Ovary (tissue), 10 donors: ENCODE measurements around the gene GABPB2. TPM values are rescaled to one million over a fixed set of nuclear protein-coding genes. Genes with fewer than 3 reads are reported as not detected.

Source experiments
- DNase-seq, 5 donors: peaks; one replicate each; pipeline ENCODE4 v3.0.0-alpha.2; 2019 to 2020
- H3K27ac ChIP-seq, 2 donors: fragments of 200-600 bp; one replicate each; pipeline versions ENCODE4 v1.5.1 to v1.8.0; 2019 to 2022
- H3K27me3 ChIP-seq: fragments of 200-600 bp; one replicate; pipeline ENCODE4 v1.8.0; 2022
- H3K36me3 ChIP-seq: fragments of 200-600 bp; sonication (generic); one replicate; pipeline ENCODE4 v1.5.1; 2019
- H3K4me1 ChIP-seq: one replicate; pipeline ENCODE4 v1.8.1; 2013; ENCODE audit warnings: mild to moderate bottlenecking, moderate library complexity; ENCODE audit not compliant: insufficient read depth
- H3K4me3 ChIP-seq: fragments of 200-600 bp; sonication (generic); one replicate; pipeline ENCODE4 v1.5.1; 2017
- H3K9me3 ChIP-seq, 2 donors: fragments of 200-600 bp in 1 of 2; sonication (generic) in 1 of 2; one replicate each; pipeline versions ENCODE4 v1.5.1 to v1.8.1; 2013 to 2019; ENCODE audit warnings: mild to moderate bottlenecking in 1 of 2, moderate library complexity in 1 of 2
- CTCF ChIP-seq, 3 donors: fragments of 450-650 bp in 2 of 3; fragments of 200-600 bp in 1 of 3; IDR thresholded peaks; one replicate each; pipeline versions ENCODE4 v1.5.1 to v1.8.0; 2016 to 2022; ENCODE audit warnings: antibody characterized with exemption in 3 of 3, mild to moderate bottlenecking in 1 of 3
- EP300 ChIP-seq: sonication (generic); formaldehyde crosslinking; IDR thresholded peaks from one replicate; pipeline ENCODE4 v1.6.1; 2017; ENCODE audit warnings: antibody characterized with exemption
- POLR2A ChIP-seq: fragments of 450-650 bp; IDR thresholded peaks from one replicate; pipeline ENCODE4 v1.6.1; 2017; ENCODE audit warnings: antibody characterized with exemption, mild to moderate bottlenecking, moderate library complexity
- WGBS, 3 donors: extraction: QIAGEN DNeasy Blood & Tissue Kit in 1 of 3; methylation state at CpG; one replicate each; pipeline versions ENCODE4 v1.1.5 to v1.1.7; 2013 to 2017; 5-methylcytosine and 5-hydroxymethylcytosine counted together
- intact Hi-C, 4 donors: fragments of 100-400 bp; cut with DNase I; formaldehyde crosslinking; loops; one replicate each; pipeline versions ENCODE4 v1.11.0 to v1.15.1; 2022 to 2023
- long read RNA-seq, 3 donors: library from polyadenylated mRNA in 2 of 3; unstranded in 2 of 3; transcript quantifications; one replicate each; pipeline ENCODE4 v2.0.0 and lab custom pipeline, GENCODE V29; 2021 to 2026
- polyA plus RNA-seq, 2 donors: library from polyadenylated mRNA; stranded (reverse); fragments of 200-250 nt in 1 of 2; fragments of 350-450 nt in 1 of 2; fragmentation: Illumina TruSeq in 1 of 2; extraction: RNeasy Lipid Tissue Mini Kit (QIAGEN cat#74804) in 1 of 2; gene quantifications; one replicate each; pipeline ENCODE4 v1.2.3, GENCODE V29; 2013 to 2014
- total RNA-seq, 7 donors: library from RNA; depleted of rRNA in 2 of 7; stranded (reverse); fragments of >200 nt in 2 of 7; fragmentation: NEBNext Ultra II Directional in 3 of 7; extraction: Animal tissue kit (Norgen Biotek cat#: 25700) in 3 of 7; gene quantifications; one replicate each; pipeline versions ENCODE4 v1.1.0 to v1.2.4, GENCODE V29; 2016 to 2023
- donor health status: DM: no; HTN: no; CAD: no; lungs with moderate emphysema.
- donor health status: DM: no; HTN: no; CAD: no.
- donor health status: Bipolar disorder and iron deficiency.
- donor health status: DM: yes; HTN: yes; CAD: no.
- donor health status: DM: no; HTN: no; CAD: no.
- donor health status: DM: yes; HTN: yes; CAD: no.

Gene GABPB2
- total RNA-seq, result 10 to 100 TPM; 12.6 to 28.1 (median 24.2) TPM
- polyA plus RNA-seq, result 10 to 100 TPM; 11.4 to 20.6 TPM
- long read RNA-seq, donor 1, full-length matches to known transcripts, result 7 of 31 reads
- long read RNA-seq, donor 1, partial matches to known transcripts, result 5 of 31 reads
- long read RNA-seq, donor 1, other reads (novel, unspliced or antisense), result 19 of 31 reads
- long read RNA-seq, donor 2, result 0 reads
- long read RNA-seq, donor 3, full-length matches to known transcripts, result 1 of 8 reads
- long read RNA-seq, donor 3, partial matches to known transcripts, result 2 of 8 reads
- long read RNA-seq, donor 3, other reads (novel, unspliced or antisense), result 5 of 8 reads

DNA sequence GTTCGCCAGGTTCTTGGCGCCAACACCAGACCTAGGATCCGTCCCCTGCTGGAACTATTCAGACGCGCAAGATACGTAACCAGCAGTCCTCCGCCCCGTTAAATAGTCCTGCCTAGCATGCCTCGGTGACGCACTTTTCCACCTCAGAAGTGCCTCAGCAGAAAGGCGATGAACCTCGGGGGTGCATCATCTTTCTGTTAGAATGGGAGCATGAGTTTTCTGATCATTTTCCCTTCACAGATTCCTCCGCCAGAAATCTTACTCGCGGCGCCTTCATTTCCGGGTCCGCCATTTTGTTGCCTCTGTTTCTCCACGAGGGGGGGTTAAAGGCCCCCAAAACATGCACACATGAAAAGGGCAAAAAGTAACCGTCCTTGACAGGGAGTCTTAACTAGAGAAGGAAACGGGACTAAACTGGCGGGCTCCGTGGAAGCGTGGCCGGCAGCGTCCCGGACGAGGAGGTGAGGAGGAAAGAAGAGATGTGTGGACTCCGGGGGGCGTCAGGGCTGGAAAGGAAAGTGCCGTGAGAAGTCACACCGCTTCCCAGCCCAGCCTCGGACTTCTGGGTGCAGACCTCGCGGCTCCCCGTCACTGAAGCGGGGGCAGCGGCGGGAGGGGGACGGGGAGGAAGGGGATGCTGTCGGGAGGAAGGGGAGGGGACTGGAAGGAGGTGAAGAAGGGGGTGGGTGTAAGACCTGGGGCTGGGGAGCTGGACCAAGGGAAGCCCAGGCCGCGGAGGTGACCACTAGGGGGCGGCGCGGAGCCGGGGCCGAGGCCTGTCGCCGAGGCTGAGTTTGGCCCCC is at the start of gene GABPB2:
Gene GABPB2, plus strand, starts transcription at position 288 of the 803 bp plus-strand sequence. CDS start 17,429 bp downstream, outside the sequence.
- H3K4me1 ChIP-seq, result peaks cover 6% of the 10 kb centered on the region
- intact Hi-C loops, result loop anchor here in 2 of 4 donors (2.0 to 10.0 kb wide), 3 partner anchors 22 to 77 kb away; partner anchors contain the start of gene SEMA6C (in 2 of the 2)
- H3K36me3 ChIP-seq, result no peaks in the 10 kb centered on the region
- peak within 1 kb of the TSS; percentile 97 to 99 for H3K27ac ChIP-seq
- peak within 1 kb of the TSS; percentile 83 for H3K4me3 ChIP-seq
- H3K27me3 ChIP-seq, result no peaks in the 10 kb centered on the region
- WGBS, 3 donors, result 0 to 1% (median 0%) methylated on average over 50 of the region's 50 CpGs
- peak; percentile 94 to 96 (median 96) for DNase-seq
- peak; percentile 77 to 94 (median 86) for TF ChIP-seq CTCF (IDR thresholded peaks at IDR 0.05)
- TF ChIP-seq POLR2A, result peak; percentile 53
- no peak for TF ChIP-seq EP300
- no peaks in the 10 kb centered on the region for H3K9me3 ChIP-seq

DNA sequence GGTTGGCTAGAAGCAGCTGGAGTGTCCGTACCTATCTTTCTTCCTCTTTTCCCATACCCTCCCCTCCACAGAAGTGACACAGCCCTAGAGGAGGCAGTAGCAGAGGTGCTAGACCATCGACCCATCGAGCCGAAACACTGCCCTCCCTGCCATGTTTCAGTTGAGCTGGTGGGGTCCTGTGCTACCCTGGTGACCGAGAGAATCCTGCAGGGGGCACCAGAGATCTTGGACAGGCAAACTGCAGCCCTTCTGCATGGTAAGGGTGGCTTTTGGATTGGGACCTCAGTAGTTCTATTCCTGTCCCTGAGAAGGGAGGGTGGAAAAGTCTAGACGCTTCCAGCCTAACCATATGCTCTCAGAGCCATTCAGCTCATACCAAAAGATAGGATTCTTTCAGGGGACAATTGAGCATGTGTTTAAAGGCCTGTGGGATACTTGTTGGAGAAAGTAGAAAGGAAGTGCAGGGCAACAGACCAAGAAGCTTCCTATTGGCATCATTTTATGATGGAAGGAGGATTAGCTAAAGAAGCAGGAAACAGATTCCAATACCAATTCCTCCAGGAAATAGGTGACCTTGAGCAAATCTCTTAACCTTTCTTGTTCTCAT is 45.9 kb upstream of the GABPB2 start:
- TF ChIP-seq CTCF (IDR thresholded peaks at IDR 0.05) (peak in 2 of 3 donors; percentile 40 to 59), POLR2A (no peak), EP300 (no peak)
- Histone ChIP-seq H3K27ac (no peak overlapping the region), H3K9me3 (no peaks in the 10 kb centered on the region), H3K4me1 (no peaks in the 10 kb centered on the region), H3K4me3 (no peak overlapping the region), H3K36me3 (no peaks in the 10 kb centered on the region), H3K27me3 (no peaks in the 10 kb centered on the region)
- DNase-seq, result peak; percentile 67 to 82 (median 81)
- WGBS, 3 donors, result 35 to 44% (median 39%) methylated on average over 6 of the region's 6 CpGs
- intact Hi-C loops, result loop anchor here in 2 of 4 donors (5.0 kb wide), 1 partner anchor 133 kb away; the partner anchor contains the start of gene TNFAIP8L2 (in 2 of the 2)

GRCh38 chr1:151026460-151026859 is 44.1 kb upstream of the GABPB2 start:
- TF ChIP-seq CTCF (IDR thresholded peaks at IDR 0.05) (no peak), POLR2A (no peak), EP300 (no peak)
- Histone ChIP-seq H3K4me1 (no peaks in the 10 kb centered on the region), H3K27ac (no peak overlapping the region), H3K9me3 (no peaks in the 10 kb centered on the region), H3K4me3 (no peak overlapping the region), H3K36me3 (no peaks in the 10 kb centered on the region), H3K27me3 (no peaks in the 10 kb centered on the region)
- intact Hi-C loops, result no loop called here
- DNase-seq, result no peak

DNA sequence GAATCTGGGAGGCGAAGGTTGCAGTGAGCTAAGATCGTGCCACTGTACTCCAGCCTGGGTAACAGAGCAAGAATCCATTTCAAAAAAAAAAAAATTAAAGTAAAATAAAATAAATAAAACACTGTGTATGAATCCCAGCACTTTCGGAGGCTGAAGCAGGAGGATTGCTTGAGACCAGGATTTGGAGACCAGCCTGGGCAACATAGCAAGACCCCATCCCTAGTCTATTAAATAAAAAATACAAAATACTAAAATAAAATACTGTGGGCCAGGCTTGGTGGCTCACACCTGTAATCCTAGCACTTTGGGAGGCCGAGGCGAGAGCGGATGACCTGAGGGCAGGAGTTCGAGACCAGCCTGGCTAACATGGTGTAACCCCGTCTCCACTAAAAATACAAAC is 38.4 kb upstream of the GABPB2 start:
- intact Hi-C loops, result no loop called here
- no peak overlapping the region for H3K27ac ChIP-seq
- no peak for TF ChIP-seq POLR2A
- TF ChIP-seq CTCF (IDR thresholded peaks at IDR 0.05), result no peak
- TF ChIP-seq EP300, result no peak
- no peaks in the 10 kb centered on the region for H3K36me3 ChIP-seq
- no peaks in the 10 kb centered on the region for H3K27me3 ChIP-seq
- DNase-seq, result no peak
- H3K4me1 ChIP-seq, result no peaks in the 10 kb centered on the region
- WGBS, 3 donors, result 95 to 98% (median 97%) methylated on average over 8 of the region's 8 CpGs
- no peak overlapping the region for H3K4me3 ChIP-seq
- no peaks in the 10 kb centered on the region for H3K9me3 ChIP-seq
